ENCODE results near the gene ZNF526.

Gene ZNF526

DNA sequence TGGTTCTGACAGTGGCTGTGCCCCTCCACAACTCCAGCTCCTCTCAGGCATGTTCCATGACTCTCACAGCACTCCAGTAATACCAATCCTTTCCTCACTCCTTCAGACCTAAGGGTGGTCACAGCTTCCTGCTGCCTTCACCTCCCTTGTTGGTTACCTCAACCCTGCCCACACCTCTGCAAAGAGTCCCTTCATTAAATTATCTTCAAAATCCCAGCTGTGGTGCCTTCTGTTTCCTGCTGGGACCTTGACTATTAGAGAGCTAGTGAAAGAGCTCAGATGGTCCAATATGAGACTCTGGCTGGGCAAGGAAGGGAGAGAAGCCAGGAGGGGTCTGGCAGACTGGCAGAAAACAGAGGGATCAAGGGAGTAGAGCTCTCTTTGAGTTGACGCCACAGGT, 28.8 kb upstream of the ZNF526 start:
- H3K4me3 ChIP-seq (ENCODE audit: low read depth in 1 of 2, low read length in 1 of 2) = no peak overlapping the region
- peaks cover 6% of the 10 kb centered on the region for H3K36me3 ChIP-seq
- peaks cover 26 to 27% of the 10 kb centered on the region in 2 experiments for H3K4me1 ChIP-seq (ENCODE audit: control insufficient read depth in 1 of 2, insufficient read depth in 1 of 2, low read depth in 1 of 2, low read length in 1 of 2)
- TF ChIP-seq, protein P1, sequence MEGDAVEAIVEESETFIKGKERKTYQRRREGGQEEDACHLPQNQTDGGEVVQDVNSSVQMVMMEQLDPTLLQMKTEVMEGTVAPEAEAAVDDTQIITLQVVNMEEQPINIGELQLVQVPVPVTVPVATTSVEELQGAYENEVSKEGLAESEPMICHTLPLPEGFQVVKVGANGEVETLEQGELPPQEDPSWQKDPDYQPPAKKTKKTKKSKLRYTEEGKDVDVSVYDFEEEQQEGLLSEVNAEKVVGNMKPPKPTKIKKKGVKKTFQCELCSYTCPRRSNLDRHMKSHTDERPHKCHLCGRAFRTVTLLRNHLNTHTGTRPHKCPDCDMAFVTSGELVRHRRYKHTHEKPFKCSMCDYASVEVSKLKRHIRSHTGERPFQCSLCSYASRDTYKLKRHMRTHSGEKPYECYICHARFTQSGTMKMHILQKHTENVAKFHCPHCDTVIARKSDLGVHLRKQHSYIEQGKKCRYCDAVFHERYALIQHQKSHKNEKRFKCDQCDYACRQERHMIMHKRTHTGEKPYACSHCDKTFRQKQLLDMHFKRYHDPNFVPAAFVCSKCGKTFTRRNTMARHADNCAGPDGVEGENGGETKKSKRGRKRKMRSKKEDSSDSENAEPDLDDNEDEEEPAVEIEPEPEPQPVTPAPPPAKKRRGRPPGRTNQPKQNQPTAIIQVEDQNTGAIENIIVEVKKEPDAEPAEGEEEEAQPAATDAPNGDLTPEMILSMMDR (IDR thresholded peaks at IDR 0.05) = no peak
- H3K27ac ChIP-seq = no peak overlapping the region
- H3K27me3 ChIP-seq = no peaks in the 10 kb centered on the region
- no peaks in the 10 kb centered on the region for H3K9me3 ChIP-seq

DNA sequence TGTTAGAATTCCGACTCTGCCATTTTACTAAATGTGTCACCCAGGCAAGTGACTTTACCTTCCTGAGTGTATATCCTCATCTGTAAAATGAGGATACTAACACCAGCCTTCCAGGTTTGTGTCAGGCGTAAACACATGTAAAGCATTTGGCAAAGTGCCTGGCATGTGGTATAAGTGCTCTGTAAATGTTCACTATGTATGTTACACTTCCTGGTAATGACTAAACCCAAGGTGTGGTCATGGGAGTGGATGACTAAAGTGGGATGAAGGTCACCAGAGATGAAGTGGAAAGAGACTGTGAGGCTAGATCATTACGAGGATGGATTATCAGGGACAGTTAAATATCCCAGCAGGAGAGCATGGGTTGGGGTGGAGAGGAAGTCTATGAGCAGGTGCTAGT, 28.3 kb upstream of the ZNF526 start:
- Histone ChIP-seq H3K36me3 (peaks cover 6% of the 10 kb centered on the region), H3K4me3 (ENCODE audit: low read depth in 1 of 2, low read length in 1 of 2) (no peak overlapping the region), H3K4me1 (ENCODE audit: control insufficient read depth in 1 of 2, insufficient read depth in 1 of 2, low read depth in 1 of 2, low read length in 1 of 2) (peaks cover 31% of the 10 kb centered on the region in 2 experiments), H3K9me3 (no peaks in the 10 kb centered on the region), H3K27me3 (no peaks in the 10 kb centered on the region), H3K27ac (peak overlapping the region; percentile 13)
- TF ChIP-seq, protein P1 (IDR thresholded peaks at IDR 0.05) = no peak

DNA sequence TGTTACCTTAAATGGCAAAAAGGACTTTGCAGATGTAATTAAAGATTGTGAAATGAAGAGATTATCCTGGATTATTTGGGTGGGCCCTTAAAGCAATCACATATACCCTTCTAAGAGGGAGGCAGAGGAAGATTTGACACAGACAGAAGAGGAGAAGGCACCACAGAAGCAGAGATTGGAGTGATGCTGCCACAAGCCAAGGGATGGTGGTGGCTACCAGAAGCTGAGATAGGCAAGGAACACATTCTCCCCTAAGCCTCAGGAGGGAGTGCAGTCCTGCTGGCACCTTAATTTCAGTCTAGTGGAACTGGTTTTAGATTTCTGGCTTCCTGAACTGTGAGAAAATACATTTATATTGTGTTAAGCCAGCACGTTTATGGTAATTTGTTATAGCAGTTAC, 26.8 kb upstream of the ZNF526 start:
- Histone ChIP-seq H3K9me3 (no peaks in the 10 kb centered on the region), H3K4me1 (ENCODE audit: control insufficient read depth in 1 of 2, insufficient read depth in 1 of 2, low read depth in 1 of 2, low read length in 1 of 2) (peaks cover 45 to 46% of the 10 kb centered on the region in 2 experiments), H3K27ac (peak overlapping the region; percentile 55), H3K27me3 (no peaks in the 10 kb centered on the region), H3K36me3 (peaks cover 8% of the 10 kb centered on the region), H3K4me3 (ENCODE audit: low read depth in 1 of 2, low read length in 1 of 2) (no peak overlapping the region)
- TF ChIP-seq, protein P1 (IDR thresholded peaks at IDR 0.05) = no peak

DNA sequence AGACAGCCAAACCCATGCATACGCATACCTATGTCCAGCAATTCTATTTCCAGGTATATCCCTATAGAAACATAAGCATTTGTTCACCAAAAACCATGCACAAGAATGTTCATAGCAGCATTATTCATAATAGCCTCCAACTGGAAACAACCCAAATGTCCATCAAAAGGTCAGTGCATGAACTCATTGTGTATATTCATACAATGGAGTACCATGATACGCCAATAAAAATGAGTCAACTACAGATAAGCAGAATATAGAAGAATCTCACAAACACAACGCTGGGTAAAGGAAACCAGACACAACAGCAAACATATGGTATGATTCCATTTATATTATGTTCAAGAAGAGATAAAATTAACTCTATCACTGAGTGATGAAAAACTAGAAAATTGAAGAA, 26.4 kb upstream of the ZNF526 start:
- TF ChIP-seq, protein P1 (IDR thresholded peaks at IDR 0.05) = no peak
- Histone ChIP-seq H3K4me1 (ENCODE audit: control insufficient read depth in 1 of 2, insufficient read depth in 1 of 2, low read depth in 1 of 2, low read length in 1 of 2) (peaks cover 49 to 50% of the 10 kb centered on the region in 2 experiments), H3K36me3 (peaks cover 13% of the 10 kb centered on the region), H3K27me3 (no peaks in the 10 kb centered on the region), H3K27ac (peak overlapping the region; percentile 55), H3K4me3 (ENCODE audit: low read depth in 1 of 2, low read length in 1 of 2) (no peak overlapping the region), H3K9me3 (no peaks in the 10 kb centered on the region)

DNA sequence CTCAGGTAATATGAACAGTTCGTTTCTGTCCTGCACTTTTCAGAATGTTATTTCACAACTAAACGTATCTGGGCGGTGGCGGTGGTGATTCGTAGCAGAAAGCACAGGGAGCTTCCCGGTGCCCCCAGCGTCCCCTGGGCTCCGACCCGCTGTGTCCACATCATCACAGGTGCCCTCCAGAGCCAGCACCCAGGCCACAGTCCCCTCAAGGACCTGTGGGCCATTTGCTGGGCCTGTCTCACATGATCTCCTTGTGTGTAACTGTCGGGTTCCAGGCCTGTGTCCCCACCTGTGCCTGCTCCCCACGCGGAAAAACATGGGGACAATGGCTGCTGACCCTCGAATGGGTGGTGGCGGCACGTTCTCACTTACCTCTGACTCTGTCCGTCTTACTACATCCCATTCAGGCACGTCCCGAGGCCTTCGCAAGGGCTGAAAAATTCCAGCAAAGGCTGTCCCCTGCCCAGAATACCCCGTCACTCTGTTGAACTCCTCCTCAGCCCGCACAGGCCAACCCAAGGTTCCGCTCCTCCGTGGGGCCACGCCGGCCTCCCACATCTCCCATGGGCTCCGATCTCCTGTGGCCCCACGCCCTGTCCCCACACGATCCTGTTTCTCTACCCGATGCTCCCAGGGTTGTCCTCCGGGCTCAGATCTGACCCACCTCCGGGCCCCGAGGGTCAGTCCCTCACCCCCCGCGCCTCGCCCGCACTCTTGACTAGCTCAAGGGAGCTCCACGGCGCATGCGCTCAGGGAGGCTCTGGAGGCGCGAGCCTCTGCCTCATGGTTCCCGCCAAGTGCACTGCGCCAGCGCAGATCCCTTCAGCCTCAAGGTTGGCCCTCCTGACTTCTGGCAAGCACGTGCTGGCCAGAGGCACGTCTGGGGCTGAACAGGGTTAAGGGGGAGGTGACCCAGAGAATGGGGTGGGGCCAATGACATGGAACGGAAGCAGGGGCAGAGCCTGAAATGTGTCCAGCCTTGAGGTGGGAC, 23.8 kb upstream of the ZNF526 start:
- H3K27ac ChIP-seq = peak overlapping the region; percentile 100
- peak overlapping the region; percentile 58 to 78 for H3K4me3 ChIP-seq (ENCODE audit: low read depth in 1 of 2, low read length in 1 of 2)
- H3K9me3 ChIP-seq = no peaks in the 10 kb centered on the region
- TF ChIP-seq, protein P1 (IDR thresholded peaks at IDR 0.05) = no peak
- peaks cover 68 to 69% of the 10 kb centered on the region in 2 experiments for H3K4me1 ChIP-seq (ENCODE audit: control insufficient read depth in 1 of 2, insufficient read depth in 1 of 2, low read depth in 1 of 2, low read length in 1 of 2)
- H3K36me3 ChIP-seq = peaks cover 38% of the 10 kb centered on the region
- no peaks in the 10 kb centered on the region for H3K27me3 ChIP-seq
